HG02759 (cell line): ENCODE data around the gene CCDC192.
"Not testable (repeated sequence)": the region's sequence is repeated elsewhere in the genome, so short reads cannot be mapped to it uniquely, and the experiment has no call there.

Source experiments
- ATAC-seq: cut with Tn5 transposase; IDR thresholded peaks from one replicate; pipeline ENCODE4 v1.9.1; 2021; ENCODE audit warnings: mild to moderate bottlenecking, moderate library complexity; ENCODE audit not compliant: unreplicated experiment

The CCDC192 gene

DNA sequence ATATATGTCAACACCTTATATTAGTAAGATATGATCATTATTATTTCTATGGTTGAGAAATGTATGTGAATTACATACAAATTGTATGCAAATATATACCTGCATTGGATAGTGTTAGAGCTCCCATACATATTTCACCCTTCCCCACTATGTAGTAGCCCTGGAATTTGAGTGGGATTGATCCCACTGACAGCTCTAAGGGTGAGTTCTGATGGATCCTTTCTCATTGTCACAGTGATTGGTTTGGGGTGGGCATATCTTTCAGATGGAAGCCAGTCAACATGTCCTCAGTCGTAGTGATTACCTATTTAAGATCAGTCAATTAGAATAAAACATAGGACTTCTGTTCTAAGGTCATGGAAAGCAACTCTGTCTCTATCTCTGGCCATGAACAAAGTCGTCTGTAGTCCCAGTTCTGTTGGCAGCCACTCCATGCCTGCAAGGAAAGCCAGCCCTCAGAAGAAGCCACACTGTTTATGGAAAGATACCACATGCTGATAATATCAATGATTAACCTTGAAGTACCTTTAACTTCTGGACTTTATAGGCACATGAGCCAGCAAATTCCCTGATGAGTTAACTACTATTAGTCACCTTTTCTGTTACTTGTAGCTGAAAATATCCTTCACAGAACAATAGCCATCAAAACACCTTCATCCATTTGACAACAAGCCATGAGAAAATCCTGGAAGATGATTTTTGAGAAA lies 5.1 kb upstream of the CCDC192 start:
- no peak for ATAC-seq

DNA sequence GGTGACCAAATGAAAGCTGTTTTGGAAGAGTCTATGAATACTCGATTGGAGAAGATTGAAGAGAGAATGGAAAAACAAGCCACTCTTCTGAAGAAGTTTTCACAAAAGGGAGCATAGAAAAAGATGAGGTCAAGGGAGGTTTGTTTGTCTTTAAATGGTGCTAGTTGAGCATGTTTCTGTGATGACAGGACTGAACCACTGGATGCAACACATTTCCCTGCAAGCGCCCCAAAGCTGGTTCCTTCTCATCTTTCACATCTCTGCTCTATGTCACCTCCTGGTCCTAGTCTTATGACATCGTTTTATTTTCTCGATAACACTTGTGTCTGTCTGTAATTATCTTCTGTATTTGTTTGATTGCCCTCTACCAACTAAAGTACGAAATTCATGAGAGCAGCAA lies 3.8 kb upstream of the CCDC192 start:
- no peak for ATAC-seq

DNA sequence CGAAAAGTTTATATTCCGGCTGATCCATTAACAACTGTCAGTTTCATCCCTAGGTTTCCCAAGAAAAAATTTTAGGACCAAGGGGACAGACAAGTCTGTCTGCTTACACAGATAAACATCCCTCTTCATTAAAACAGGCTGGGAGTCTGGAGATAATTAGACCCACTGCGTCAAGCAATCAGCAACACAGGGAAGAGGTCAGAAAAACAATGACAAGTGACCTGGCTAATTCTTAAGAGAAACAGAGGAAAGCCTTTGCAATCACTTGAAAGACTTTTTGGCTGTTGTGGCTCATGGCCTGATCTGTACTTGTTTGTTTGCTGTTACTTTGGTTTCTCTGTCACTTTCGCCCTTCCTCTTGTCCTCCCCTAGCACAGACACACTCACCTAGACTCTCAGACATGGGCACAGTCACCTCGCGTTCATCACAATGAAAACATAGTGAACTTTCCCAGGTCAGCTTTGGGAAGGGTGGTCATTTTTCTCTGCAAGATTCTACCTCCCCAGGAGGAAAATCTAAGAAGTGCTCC lies 2.9 kb upstream of the CCDC192 start:
- ATAC-seq: no peak

DNA sequence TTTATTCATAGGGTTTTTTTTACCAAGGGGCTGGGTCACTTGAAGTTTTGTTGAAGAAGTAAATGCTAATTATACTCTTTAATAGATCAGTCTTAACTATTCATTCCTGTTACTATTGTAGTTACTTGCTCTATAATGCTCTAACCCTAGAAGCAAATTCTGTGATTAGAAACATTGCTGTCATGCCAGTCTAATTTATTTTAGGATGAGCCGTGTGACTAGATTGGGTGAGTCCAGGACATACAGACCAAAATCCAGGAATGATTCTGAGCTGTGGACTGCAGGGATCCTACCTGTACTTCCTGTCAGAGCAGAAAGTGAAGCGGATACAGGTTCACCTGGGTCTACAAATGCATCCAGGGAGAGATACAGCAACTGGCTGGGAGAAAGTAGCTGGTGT lies 757 bp upstream of the CCDC192 start:
- no peak for ATAC-seq

DNA sequence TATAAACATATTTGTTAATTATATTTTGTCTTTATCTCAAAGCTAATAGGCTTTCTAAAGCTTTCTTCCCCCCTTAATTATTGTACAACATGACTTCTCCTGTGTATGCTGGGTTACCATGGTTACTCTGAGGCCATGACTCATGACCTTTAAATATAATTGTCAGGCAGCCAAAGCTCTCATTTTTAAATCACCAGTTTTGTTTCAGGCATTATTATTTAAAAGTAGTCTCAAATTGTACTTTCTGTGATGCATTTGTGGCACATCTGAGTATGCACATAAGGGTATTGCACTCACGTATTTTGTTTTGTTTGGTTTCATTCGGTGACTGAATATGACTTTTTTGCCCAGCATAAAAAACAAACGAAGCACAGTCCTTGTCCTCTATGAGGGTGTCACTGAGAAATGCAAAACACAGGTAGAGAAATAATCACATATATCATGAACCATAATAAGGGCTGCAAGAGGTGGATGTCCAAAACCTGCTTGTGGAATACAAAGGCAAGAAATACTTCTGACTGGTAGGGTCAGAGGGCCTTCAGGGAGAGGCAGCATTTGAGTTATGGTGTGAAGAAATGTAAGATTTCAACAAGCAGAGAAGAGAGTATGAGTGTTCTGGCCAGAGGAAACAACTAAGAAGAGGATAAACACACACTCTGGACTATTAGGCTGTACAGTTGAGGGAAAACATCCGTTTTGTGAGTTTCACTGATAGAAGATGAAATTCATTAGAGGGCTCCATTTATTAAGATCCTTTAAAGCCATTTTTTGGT lies 2.1 kb downstream of the CCDC192 start:
- peak; percentile 65 for ATAC-seq

DNA sequence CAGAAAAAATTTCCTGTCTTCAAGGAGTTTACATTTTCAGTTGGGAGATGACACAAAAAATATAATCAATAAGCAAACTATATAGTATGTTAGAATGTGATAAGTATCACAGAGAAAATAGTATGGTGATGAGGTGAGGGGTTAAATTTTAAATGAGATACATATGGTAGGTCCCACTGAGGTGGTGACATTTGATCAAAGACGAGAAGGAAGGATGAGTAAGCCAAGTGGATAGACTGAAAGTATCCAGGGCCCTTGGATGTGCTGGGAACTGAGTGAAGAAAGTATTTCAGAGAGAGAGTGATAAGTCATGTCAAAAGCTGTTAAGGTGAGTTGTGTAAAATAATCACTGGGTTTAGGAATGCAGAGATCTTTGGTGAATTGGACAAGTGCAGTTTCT lies 3.5 kb downstream of the CCDC192 start:
- no peak for ATAC-seq

DNA sequence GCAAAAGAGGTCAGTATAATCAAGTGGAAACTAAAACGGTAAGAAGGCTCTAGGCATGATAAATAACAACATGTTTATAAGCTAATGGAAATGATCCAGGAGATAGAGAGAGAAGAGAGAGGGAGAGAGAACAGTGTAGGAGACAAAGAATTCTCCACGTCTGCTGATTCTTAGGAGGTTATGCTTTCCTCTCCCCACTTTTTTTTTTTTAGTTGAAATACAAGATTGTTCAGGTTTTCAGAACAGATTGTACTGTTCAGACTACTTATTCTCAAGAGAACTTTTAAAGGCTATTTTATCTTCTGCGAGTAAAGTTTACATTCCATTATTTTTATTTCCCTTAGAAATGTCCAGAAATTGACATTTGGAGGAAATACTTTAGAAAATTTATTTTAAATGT lies 4.0 kb downstream of the CCDC192 start:
- ATAC-seq: no peak

DNA sequence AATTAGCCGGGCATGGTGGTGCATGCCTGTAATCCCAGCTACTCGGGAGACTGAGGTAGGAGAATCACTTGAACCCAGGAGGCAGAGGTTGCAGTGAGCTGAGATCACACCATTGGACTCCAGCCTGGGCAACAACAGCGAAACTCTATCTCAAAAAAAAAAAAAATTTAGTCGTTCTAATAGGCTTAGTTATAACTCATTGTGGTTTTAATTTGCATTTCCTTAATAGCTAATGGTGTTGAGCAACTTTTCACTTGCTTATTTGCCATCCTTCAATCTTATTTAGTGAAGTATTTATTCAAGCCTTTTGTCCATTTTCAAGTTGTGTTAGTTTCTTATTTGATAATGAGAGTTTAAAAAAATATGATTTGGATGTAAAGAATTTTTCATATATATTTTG lies 9.9 kb downstream of the CCDC192 start:
- ATAC-seq: not testable (repeated sequence)

DNA sequence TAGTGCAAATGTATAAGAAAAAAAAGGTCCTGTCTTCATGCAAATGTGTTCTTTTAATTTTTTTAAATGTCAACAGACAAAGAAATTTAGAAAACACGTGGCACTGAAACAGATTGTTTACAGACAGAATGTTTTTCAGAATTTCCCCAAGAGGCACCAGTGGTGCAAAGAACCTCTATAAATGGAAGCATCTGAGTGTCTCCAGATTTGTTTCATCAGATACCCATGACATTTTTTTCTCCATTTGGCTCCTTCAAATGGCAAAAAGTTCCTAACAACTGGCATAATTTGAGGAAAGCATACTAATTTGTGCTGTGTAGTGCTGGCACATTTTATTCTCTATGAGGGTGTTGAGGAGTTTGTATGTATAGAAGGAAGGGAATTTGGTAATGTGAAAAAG lies 15.0 kb downstream of the CCDC192 start:
- ATAC-seq: no peak

DNA sequence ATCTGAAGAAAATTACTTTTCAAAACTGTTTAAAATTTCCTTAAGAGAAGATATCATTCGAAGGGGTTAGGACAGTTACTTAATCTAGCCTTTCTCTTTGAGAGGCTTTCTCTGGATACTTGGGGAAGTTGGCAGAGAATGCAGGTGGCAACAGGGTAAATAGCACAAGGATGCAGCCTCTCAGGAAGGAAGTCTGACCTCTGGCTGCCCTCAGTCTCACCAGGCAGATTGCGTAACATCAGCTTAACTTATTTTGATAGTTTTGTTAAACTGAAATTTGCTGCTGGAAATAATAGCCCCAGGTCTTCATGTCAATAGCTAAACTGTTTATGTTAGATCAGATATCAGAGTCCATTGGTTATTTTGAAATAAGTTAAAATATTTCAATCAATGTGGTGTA lies 20.4 kb downstream of the CCDC192 start:
- ATAC-seq: no peak

DNA sequence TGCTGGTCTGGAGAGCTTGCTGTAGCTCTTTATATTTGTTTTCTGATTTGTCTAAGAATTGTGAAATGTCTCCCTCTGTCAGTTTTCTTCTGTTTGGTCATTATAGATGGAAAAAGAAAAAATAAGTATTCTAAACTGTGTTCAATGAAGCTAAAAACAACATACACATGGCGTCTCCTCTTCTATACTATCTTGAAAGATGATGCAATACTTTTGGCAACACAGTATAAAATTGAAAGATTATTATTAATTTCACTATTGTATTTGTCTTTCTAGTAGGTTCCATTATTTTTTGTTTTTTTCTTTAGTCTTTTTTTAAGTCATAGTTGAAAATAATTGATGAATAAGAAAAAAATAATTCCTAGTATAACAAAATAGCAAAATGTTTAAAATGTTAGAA lies 22.5 kb downstream of the CCDC192 start:
- no peak for ATAC-seq

DNA sequence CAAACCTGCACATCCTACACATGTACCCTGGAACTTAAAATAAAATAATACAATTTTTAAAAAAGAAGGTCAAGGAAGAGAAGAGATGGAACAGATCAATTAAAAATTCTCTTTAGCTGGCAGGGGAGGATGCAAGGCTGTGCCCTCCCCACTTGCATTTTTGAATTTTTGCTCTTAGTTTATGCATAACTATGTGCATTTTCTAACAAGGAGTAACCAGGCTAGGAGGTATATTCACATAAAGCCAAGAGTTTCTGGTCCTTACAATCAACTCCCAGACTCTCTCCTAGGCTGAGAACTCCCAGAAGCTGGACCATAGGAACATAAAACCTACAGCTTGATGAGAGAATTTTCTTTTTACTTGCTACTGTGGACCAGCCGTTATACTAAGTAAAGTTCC lies 29.8 kb downstream of the CCDC192 start:
- ATAC-seq: no peak

DNA sequence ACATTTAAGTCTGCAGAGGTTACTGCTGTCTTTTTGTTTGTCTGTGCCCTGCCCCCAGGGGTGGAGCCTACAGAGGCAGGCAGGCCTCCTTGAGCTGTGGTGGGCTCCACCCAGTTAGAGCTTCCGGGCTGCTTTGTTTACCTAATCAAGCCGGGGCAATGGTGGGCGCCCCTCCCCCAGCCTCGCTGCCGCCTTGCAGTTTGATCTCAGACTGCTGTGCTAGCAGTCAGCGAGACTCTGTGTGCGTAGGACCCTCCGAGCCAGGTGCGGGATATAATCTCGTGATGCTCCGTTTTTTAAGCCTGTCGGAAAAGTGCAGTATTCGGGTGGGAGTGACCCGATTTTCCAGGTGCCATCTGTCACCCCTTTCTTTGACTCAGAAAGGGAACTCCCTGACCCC lies 36.2 kb downstream of the CCDC192 start:
- ATAC-seq: not testable (repeated sequence)

DNA sequence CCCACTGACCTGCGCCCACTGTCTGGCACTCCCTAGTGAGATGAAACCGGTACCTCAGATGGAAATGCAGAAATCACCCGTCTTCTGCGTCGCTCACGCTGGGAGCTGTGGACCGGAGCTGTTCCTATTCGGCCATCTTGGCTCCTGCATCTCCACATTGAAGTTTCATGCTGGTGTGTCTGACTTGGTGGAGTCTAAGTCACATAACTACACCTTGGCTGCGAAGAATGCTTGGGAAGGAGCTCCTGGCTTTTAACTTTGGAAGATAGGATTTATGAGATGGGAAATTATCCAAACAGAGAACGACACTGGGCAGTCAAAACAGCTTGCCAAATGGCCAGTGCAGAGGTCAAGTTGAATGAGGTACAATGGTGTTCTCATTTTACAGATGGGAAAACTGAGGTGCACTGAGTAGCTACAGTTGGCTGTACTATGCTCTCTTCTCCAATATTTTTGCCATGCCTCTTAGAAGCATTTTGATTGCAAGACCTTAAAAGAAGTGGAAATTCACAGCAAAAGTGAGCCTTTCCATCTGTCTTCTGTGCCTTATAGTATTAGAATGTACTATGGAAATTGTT lies 36.7 kb downstream of the CCDC192 start:
- no peak for ATAC-seq

DNA sequence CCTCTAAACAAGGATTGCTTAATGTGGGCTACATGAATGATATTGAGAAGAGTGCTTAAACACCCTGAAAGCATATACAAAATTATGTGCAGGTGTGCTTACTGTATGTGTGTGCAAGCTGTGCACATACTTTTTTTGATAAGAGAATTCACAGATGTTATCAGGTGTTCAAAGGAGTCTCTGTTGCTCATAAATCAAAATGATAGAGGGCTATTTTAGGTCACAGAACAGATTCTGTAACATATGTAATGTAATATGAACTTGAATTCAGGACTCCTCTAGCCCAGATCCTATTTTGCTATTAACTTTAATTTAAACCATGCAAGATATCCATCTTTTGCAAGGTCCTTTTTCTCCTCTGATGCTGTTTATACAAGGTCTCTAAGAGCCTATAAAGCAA lies 38.2 kb downstream of the CCDC192 start:
- no peak for ATAC-seq

DNA sequence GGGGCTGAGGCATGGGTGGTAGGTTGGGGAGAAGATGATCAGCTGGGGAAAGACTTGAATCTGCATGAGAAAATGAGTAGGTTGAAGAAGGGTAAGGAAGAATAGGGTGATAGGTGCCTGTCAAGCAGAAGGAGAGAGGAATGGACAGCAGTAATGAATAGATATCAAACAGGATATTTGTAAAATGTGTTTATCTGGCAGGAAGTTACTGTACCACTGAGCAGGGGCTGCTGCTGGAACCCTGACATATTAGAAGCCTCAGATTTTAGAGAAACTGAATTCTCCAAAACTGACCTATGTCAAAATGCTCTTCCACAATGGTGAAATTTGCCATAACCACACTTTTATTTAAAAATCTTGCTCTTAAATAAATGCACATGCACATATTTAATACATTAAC lies 41.0 kb downstream of the CCDC192 start:
- ATAC-seq: no peak

DNA sequence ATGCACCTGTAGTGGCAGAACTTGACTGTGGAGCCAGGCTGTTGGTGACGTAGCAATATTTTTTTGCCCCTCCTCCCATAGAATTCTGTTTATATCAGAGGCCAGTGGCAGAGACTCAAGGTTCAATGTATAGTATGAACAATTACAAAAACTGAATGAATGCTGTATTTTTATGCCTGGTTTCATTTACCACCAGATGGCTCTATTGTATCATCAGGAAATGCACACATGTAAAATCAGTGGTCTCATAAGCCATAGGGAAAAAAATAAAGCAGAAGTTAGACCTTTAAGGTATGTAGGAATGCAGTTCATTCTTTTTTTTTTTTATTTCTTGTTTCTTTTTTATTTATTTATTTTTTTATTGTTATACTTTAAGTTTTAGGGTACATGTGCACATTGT lies 43.6 kb downstream of the CCDC192 start:
- no peak for ATAC-seq

DNA sequence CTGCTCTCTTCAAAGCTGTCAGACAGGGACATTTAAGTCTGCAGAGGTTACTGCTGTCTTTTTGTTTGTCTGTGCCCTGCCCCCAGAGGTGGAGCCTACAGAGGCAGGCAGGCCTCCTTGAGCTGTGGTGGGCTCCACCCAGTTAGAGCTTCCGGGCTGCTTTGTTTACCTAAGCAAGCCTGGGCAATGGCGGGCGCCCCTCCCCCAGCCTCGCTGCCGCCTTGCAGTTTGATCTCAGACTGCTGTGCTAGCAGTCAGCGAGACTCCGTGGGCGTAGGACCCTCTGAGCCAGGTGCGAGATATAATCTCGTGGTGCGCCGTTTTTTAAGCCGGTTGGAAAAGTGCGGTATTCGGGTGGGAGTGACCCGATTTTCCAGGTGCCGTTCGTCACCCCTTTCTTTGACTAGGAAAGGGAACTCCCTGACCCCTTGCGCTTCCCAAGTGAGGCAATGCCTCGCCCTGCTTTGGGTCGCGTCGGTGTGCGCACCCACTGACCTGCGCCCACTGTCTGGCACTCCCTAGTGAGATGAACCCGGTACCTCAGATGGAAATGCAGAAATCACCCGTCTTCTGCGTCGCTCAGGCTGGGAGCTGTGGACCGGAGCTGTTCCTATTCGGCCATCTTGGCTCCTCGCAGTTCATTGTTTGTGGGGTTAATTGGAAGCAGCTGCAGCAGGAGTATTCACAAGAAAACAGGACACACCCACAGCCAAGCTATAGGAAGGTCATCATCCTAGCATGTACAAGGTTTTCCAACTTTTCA lies 49.5 kb downstream of the CCDC192 start:
- ATAC-seq: not testable (repeated sequence)

DNA sequence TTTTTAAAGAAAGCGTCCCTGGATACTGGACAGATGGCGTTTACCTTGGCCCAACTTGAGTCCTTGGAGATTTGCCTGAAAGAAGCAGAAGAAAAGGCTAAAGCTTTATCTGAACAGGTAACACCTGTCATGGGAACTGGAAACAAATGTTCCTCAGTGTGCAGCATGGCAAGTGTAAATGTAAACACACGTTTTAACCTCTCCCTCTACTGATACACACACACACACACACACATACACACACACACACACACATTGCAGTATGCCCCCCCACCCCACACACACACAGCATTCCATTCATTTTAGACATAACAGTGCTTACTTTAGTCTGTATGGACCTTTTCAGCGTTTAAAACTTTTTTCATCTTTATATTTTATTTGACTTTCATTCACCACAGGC lies 51.1 kb downstream of the CCDC192 start:
- no peak for ATAC-seq

DNA sequence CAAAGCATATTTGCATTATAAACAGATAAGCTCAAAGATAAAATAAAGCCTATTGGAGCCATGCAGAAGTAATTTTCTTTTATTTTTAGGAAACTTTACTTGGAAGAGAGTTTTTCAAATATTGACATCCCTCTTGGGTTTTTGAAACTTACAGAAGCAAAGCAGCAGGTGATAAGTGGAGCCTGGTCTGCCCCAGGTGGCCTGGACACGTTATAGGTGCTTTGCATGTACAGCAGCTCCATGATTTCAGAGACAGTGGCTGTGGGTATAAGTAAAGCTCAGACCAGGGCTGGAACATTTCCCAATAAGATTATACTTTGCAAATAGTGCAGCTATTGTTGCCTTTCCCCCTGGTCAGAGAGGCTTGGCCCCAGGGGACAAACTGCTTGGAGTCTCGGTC lies 51.5 kb downstream of the CCDC192 start:
- no peak for ATAC-seq

DNA sequence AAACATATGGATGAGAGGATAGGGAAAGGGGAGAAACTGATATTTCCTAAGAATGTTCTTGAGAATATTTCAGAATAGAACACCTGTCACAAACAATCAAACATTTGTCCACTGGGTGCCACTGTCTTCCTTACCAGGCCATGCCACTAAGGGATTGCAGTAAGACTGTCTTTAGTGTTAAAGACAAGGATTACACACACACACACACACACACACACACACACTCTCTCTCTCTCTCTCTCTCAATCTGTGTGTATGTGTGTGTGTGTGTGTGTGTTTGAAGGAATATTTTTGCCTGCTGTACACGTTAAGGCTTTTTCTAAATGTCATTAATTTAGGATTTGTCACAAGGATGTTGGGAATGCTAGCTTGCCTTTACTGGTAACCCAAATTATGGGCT lies 54.4 kb downstream of the CCDC192 start:
- peak; percentile 83 for ATAC-seq
